Gastroesophageal sphincter (tissue), 3 donors: Measurements from ENCODE around the gene GIPC3.
"Not testable (repeated sequence)": the region's sequence is repeated elsewhere in the genome, so short reads cannot be mapped to it uniquely, and the experiment has no call there.

ENCODE experiments used
- POLR2A ChIP-seq, 2 donors: fragments of 450-650 bp; IDR thresholded peaks; one replicate each; pipeline ENCODE4 v1.6.1; 2017; ENCODE audit warnings: antibody characterized with exemption in 2 of 2, mild to moderate bottlenecking in 2 of 2, moderate library complexity in 1 of 2
- POLR2AphosphoS5 ChIP-seq: sonication (generic); formaldehyde crosslinking; IDR thresholded peaks from one replicate; pipeline ENCODE4 v1.6.1; 2017; ENCODE audit warnings: antibody characterized with exemption
- TF ChIP-seq, protein P1 (sequence below), 4 experiments: fragments of 200-600 bp in 2 of 4; fragments of 450-650 bp in 2 of 4; sonication (generic) in 1 of 4; IDR thresholded peaks; one replicate each; pipeline ENCODE4 v1.5.1; 2017 to 2019; ENCODE audit warnings: antibody characterized with exemption in 4 of 4, mild to moderate bottlenecking in 2 of 4, moderate library complexity in 2 of 4

DNA sequence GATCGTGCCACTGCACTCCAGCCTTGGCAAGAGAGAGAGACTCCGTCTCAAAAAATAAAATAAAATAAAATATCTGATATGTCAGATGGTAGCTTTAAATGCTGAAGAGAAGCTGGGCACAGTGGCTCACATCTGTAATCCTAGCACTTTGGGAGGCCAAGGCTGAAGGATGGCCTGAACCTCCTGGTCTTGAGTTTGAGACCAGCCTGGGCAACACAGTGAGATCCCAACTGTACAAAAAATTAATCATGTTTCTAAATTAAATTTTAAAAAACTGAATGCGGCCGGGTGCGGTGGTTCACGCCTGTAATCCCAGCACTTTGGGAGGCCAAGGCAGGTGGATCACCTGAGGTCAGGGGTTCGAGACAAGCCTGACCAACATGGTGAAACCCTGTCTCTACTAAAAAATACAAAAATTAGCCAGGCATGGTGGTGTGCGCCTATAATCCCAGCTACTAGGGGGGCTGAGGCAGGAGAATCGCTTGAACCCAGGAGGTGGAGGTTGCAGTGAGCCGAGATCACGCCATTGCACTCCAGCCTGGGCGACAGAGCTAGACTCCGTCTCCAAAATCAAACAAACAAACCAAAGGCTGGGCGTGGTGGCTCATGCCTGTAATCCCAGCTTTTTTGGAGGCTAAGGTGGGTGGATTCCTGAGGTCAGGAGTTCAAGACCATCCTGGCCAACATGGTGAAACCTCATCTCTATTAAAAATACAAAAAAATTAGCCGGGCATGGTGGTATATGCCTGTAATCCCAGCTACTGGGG is 1.1 kb upstream of the GIPC3 start:
- TF ChIP-seq, protein P1, sequence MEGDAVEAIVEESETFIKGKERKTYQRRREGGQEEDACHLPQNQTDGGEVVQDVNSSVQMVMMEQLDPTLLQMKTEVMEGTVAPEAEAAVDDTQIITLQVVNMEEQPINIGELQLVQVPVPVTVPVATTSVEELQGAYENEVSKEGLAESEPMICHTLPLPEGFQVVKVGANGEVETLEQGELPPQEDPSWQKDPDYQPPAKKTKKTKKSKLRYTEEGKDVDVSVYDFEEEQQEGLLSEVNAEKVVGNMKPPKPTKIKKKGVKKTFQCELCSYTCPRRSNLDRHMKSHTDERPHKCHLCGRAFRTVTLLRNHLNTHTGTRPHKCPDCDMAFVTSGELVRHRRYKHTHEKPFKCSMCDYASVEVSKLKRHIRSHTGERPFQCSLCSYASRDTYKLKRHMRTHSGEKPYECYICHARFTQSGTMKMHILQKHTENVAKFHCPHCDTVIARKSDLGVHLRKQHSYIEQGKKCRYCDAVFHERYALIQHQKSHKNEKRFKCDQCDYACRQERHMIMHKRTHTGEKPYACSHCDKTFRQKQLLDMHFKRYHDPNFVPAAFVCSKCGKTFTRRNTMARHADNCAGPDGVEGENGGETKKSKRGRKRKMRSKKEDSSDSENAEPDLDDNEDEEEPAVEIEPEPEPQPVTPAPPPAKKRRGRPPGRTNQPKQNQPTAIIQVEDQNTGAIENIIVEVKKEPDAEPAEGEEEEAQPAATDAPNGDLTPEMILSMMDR (IDR thresholded peaks at IDR 0.05): not testable (repeated sequence)
- not testable (repeated sequence) for TF ChIP-seq POLR2A (IDR thresholded peaks at IDR 0.05); POLR2AphosphoS5
